CD4-positive, alpha-beta T cell treated with Interferon alpha-2 for 1 hour (primary cell): ENCODE results near the gene SULT4A1.

Experiments
- DNase-seq, 2 donors: peaks; one replicate each; pipeline ENCODE4 v3.0.0-alpha.2; 2020 to 2022

SULT4A1 gene

GRCh38 chr22:43843783-43844530 is 18.4 kb downstream of the SULT4A1 start:
- DNase-seq = no peak

- DNase-seq = no peak
These were observed 20.6 kb downstream of the SULT4A1 start for GRCh38 chr22:43841742-43842141.

GRCh38 chr22:43840851-43841250 is 21.5 kb downstream of the SULT4A1 start:
- no peak for DNase-seq

GRCh38 chr22:43840431-43840830 is 21.9 kb downstream of the SULT4A1 start:
- no peak for DNase-seq

- DNase-seq = no peak
These were observed 22.5 kb downstream of the SULT4A1 start for GRCh38 chr22:43839781-43840180.

GRCh38 chr22:43838571-43839307 is 23.6 kb downstream of the SULT4A1 start:
- DNase-seq = no peak

- no peak for DNase-seq
These were observed 24.2 kb downstream of the SULT4A1 start for GRCh38 chr22:43838161-43838560.

GRCh38 chr22:43837666-43838065 is 24.6 kb downstream of the SULT4A1 start:
- DNase-seq = no peak

GRCh38 chr22:43835736-43836135 is 26.6 kb downstream of the SULT4A1 start:
- no peak for DNase-seq

GRCh38 chr22:43835166-43835565 is 27.1 kb downstream of the SULT4A1 start:
- no peak for DNase-seq

- DNase-seq = no peak
These were observed 28.8 kb downstream of the SULT4A1 start for GRCh38 chr22:43833286-43834240.

GRCh38 chr22:43832393-43833265 is 29.7 kb downstream of the SULT4A1 start:
- DNase-seq = no peak

GRCh38 chr22:43831561-43832392 is 30.5 kb downstream of the SULT4A1 start:
- DNase-seq = no peak

GRCh38 chr22:43830931-43831560 is 31.3 kb downstream of the SULT4A1 start:
- no peak for DNase-seq

- DNase-seq = no peak
These were observed 32.1 kb downstream of the SULT4A1 start for GRCh38 chr22:43829904-43830851.

- no peak for DNase-seq
These were observed 33.1 kb downstream of the SULT4A1 start for GRCh38 chr22:43828998-43829782.

- DNase-seq = no peak
These were observed 33.7 kb downstream of the SULT4A1 start for GRCh38 chr22:43828725-43828997.

GRCh38 chr22:43827926-43828724 is 34.2 kb downstream of the SULT4A1 start:
- DNase-seq = no peak
